LNCAP (cell line): ENCODE results near the gene WASF2.

Experiments used
- CTCF ChIP-seq: fragments of 450-650 bp; IDR thresholded peaks from 2 replicates; pipeline ENCODE4 v1.5.1; 2017; ENCODE audit warnings: mild to moderate bottlenecking

WASF2 gene

GRCh38 chr1:27383039-27383605 lies 106.8 kb downstream of the WASF2 start, which contains the start of gene CD164L2:
Gene CD164L2 (minus strand): TSS chr1:27383333. CDS start chr1:27383239, 94 bp downstream.
- TF ChIP-seq CTCF = no peak

DNA sequence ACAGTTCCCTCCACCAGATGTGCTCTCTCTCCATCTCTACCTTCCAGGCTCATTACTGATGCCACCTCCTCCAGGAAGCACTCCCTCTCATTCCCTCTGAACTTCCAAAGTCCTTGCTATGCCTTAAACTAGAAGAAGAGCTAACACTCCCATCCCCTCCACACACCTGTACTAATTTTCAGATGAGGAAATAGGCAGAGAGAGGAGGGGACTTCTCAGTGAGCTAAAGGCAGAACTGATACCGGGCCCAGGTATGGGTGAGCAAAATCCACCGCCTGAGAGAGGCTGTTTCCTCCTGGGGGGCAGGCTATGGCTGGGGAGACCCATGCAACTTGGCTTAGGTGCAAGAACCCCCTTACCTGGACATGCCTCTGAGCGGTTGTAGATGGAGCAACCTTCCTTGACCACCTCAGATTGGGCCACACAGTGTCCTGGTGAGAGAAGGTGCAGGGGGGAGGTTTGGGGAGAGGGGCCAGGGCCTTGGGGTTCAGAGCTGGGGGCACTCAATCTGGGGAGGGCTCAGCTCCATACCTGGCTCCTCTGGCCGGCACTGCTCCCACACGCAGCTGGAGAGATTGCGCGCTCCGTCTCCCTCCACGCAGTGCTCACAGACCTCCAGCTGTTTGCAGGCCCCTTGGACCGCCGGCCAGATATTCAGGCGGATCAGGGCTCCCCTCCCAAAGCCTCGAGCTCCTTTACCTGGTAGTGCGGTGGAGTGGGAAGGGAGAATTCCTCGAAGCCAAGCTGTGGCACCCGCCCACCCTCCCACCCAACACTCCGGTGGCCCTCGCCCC lies 107.8 kb downstream of the WASF2 start:
- no peak for TF ChIP-seq CTCF

DNA sequence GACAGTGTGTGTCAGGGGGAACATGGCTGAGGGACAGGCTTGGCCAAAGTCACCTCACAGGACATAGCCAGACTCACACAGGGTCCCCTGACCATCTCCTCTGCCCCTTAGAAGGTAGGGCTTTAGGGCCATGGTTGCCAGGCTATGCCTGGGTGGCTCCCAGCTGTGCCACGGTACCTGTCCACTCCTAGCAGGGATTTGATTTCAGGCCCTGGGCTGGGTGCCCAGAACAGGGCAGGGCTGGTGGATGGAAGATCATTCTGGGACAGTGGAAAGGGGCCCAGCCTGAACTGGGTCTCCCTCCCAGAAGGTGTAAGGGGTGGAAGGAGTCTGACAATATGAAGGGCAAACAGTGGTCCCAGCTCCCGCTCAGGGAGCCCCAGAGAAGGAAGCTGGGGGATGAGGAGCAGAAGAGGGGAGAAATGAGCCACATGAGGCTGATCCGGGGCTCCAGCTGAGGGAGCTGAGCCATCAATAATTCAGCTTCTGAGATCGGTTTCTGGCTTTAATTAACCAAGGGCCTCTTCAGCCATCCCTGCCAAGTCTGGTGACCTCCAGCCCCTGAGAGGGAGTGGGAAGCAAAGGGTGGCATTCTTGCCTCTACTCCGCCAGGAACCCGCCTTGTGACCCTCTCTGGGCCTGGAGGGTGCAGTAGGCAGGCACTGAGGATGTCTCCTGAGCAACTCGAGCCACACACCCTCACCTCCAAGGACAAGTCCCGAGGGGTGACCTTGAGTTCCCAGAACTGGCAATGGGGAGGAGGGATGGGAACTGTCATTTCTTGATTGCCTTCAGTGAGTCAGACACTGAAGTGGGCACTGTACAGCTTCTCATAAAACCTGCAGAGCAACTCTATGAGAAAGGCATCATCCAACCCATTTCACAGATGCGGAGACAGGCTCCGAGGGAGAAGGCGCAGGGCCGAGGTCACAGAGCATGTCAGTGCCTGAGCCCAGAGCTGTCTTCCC lies 108.9 kb downstream of the WASF2 start:
- no peak for TF ChIP-seq CTCF

DNA sequence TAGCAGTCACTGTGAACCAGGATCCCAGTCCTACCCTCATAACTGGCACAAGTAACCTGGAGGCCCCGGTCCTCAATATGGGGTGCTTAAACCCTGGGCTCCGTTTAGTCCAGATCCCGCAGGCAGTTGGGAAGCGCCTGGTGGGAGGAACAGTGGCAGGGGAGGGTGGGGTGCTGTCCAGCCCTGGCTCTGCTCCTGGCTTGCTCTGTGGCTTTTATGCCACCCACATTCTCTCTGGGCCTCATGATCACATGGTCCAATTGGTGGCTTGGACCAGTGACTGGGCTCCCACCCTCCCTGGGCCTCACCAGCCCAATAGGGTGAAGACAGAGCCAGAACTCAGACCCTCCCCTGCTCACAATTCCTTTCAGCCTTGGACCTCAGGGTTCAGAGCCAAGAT lies 109.7 kb downstream of the WASF2 start:
- TF ChIP-seq CTCF = no peak

GRCh38 chr1:27379564-27380122 lies 110.3 kb downstream of the WASF2 start:
- no peak for TF ChIP-seq CTCF

GRCh38 chr1:27377760-27378495 lies 112.0 kb downstream of the WASF2 start:
- TF ChIP-seq CTCF = no peak
